ENCODE measurements around the gene PBRM1. TPM values are rescaled to one million over a fixed set of nuclear protein-coding genes. Genes with fewer than 3 reads are reported as not detected.

Gene PBRM1
- total and polyA plus RNA-seq, 2 of the 8 experiments (the other 6 are each of a cell fraction or from before 2014, with no cell fraction given), result 19.3 to 65.8 TPM

- no peak overlapping the region for H3K9ac ChIP-seq (replicated peaks in 1 of 4; ENCODE audit: extremely low read depth in 1 of 4, low read depth in 3 of 4, low read length in 3 of 4)
- CTCF ChIA-PET (ENCODE audit: partially characterized antibody), result interaction anchor here (0.5 to 2.0 kb wide), 7 partner anchors 8 to 295 kb away, joined by 3 to 6 read pairs (median 3); no protein-coding TSS in a partner anchor
- 86% methylated on average over 9 of the region's 9 CpGs; no CpG with 5 or more reads in 1 of the 2 experiments for WGBS, 2 experiments (ENCODE audit: extremely low coverage in 1 of 2, insufficient coverage in 1 of 2, insufficient read length in 1 of 2, insufficient replicate concordance in 2 of 2, low coverage in 1 of 2, low lambda C conversion rate in 2 of 2, missing lambda C conversion rate in 1 of 2)
- H3K23ac ChIP-seq (ENCODE audit: insufficient read length), result no peak overlapping the region
- no peak overlapping the region for H2AFZ ChIP-seq (ENCODE audit: low read length)
- DNase-seq (ENCODE audit: low read depth in 1 of 2, low spot score in 2 of 2) (no peak), FAIRE-seq (no peak)
- no peak overlapping the region for H3K4me3 ChIP-seq (ENCODE audit: extremely low read depth in 1 of 4, insufficient read depth in 2 of 4, low read depth in 3 of 4, low read length in 4 of 4)
- H3K79me1 ChIP-seq (ENCODE audit: low read depth, low read length), result peaks cover 21% of the 10 kb centered on the region
- H4K5ac ChIP-seq (ENCODE audit: insufficient read length, low read depth, low read length), result no peak overlapping the region
- H3K23me2 ChIP-seq (ENCODE audit: low read depth, low read length), result no peaks in the 10 kb centered on the region
- no peak overlapping the region for H3K56ac ChIP-seq (replicated peaks; ENCODE audit: insufficient read length, low read depth, low read length)
- no peak overlapping the region for H2AK5ac ChIP-seq (ENCODE audit: low read depth, low read length)
- H2BK15ac ChIP-seq (ENCODE audit: low read length), result no peak overlapping the region
- H3K4me1 ChIP-seq (replicated peaks in 1 of 4; ENCODE audit: control insufficient read depth in 3 of 4, insufficient read depth in 4 of 4, low read length in 3 of 4), result no peaks in the 10 kb centered on the region
- no peak overlapping the region for H3K14ac ChIP-seq (ENCODE audit: insufficient read length)
- H4K20me1 ChIP-seq (replicated peaks in 1 of 2; ENCODE audit: control insufficient read depth in 1 of 2, insufficient read depth in 2 of 2, low read length in 2 of 2), result peaks cover 7 to 41% of the 10 kb centered on the region in 2 experiments
- H2BK5ac ChIP-seq (ENCODE audit: low read depth, low read length), result no peak overlapping the region
- peaks cover 0 to 14% of the 10 kb centered on the region in 2 experiments; a peak in 1 of 4 replicates for H3K79me2 ChIP-seq (ENCODE audit: control insufficient read depth in 1 of 2, insufficient read depth in 2 of 2, low read length in 2 of 2)
- H4K91ac ChIP-seq (replicated peaks; ENCODE audit: insufficient read length, low read length), result no peak overlapping the region
- POLR2A ChIA-PET (ENCODE audit: partially characterized antibody), result interaction anchor here (1.5 to 2.0 kb wide), 4 partner anchors 10 to 35 kb away, joined by 5 to 7 read pairs (median 6); partner anchors contain the start of genes STAB1 and UQCC5
- no peak overlapping the region for H4K8ac ChIP-seq (ENCODE audit: extremely low read depth, insufficient read depth, low read length)
- H2BK12ac ChIP-seq (ENCODE audit: low read depth, low read length), result no peak overlapping the region
- H3K36me3 ChIP-seq (ENCODE audit: control insufficient read depth in 2 of 4, insufficient read depth in 4 of 4, low read length in 3 of 4), result peaks cover 27 to 68% (median 42%) of the 10 kb centered on the region in 4 experiments
- no peak overlapping the region for H3K18ac ChIP-seq (ENCODE audit: extremely low read depth, low read length)
- TF ChIP-seq EGR1 (IDR thresholded peaks at IDR 0.05; ENCODE audit: borderline replicate concordance, low read depth, low read length), result no peak
- TF ChIP-seq E2F6 (IDR thresholded peaks at IDR 0.05), result no peak
- H3K4me2 ChIP-seq (ENCODE audit: insufficient read depth in 1 of 2, low read depth in 2 of 2, low read length in 2 of 2), result no peak overlapping the region
- no peak overlapping the region for H2BK20ac ChIP-seq (ENCODE audit: low read length)
- no peak overlapping the region for H3K27ac ChIP-seq (ENCODE audit: low read depth, low read length)
- no peak overlapping the region for H3K4ac ChIP-seq (replicated peaks; ENCODE audit: insufficient read length, low read depth, low read length)
- no peaks in the 10 kb centered on the region for H3K27me3 ChIP-seq (replicated peaks in 1 of 4; ENCODE audit: control insufficient read depth in 3 of 4, extremely low read depth in 1 of 4, insufficient read depth in 3 of 4, low read length in 3 of 4)
- no peaks in the 10 kb centered on the region for H3K9me3 ChIP-seq (ENCODE audit: insufficient read depth in 2 of 2, low read depth in 1 of 2, low read length in 1 of 2)
- H2BK120ac ChIP-seq (replicated peaks; ENCODE audit: low read depth, low read length), result no peak overlapping the region
Observed at GRCh38 chr3:52525680-52526561, 159.8 kb downstream of the PBRM1 start.

Data from H1 (cell line).